OCI-LY3 (cell line): ENCODE measurements around the gene ADGRL1.

ENCODE experiments used
- H2AFZ ChIP-seq: fragments of 200-600, 300-600 bp; shearing (Covaris generic); 2 replicates; pipeline ENCODE4 v1.6.0; 2014; ENCODE audit warnings: antibody characterized with exemption, low read depth, low read length
- H3K27ac ChIP-seq: fragments of 200-600, 300-600 bp; sonication (generic); 2 replicates; pipeline ENCODE4 v1.5.1; 2014; ENCODE audit warnings: mild to moderate bottlenecking, low read length, moderate library complexity, mixed read lengths
- H3K27me3 ChIP-seq: fragments of 200-600, 300-600 bp; sonication (generic); 2 replicates; pipeline ENCODE4 v1.6.1; 2014; ENCODE audit warnings: low read depth, low read length, mixed read lengths
- H3K36me3 ChIP-seq: fragments of 200-600, 300-600 bp; sonication (generic); replicated peaks from 2 replicates; pipeline ENCODE3; 2014; ENCODE audit warnings: low read depth, low read length, mixed read lengths
- H3K4me1 ChIP-seq: fragments of 300-600, 200-600 bp; sonication (generic); 2 replicates; pipeline ENCODE4 v1.6.1; 2014; ENCODE audit warnings: low read length, mixed read lengths
- H3K4me2 ChIP-seq: fragments of 200-600, 300-600 bp; sonication (generic); 2 replicates; pipeline ENCODE4 v1.6.1; 2014; ENCODE audit warnings: low read length, mixed read lengths
- H3K4me3 ChIP-seq: fragments of 300-600, 200-600 bp; sonication (generic); 2 replicates; pipeline ENCODE4 v1.5.1; 2014; ENCODE audit warnings: antibody characterized with exemption, mild to moderate bottlenecking, low read length, moderate library complexity
- H3K79me2 ChIP-seq: fragments of 300-600, 200-600 bp; shearing (Covaris generic); 2 replicates; pipeline ENCODE4 v1.6.1; 2014; ENCODE audit warnings: mild to moderate bottlenecking, low read length, mixed read lengths
- H3K9ac ChIP-seq: fragments of 300-600, 200-600 bp; shearing (Covaris generic); 2 replicates; pipeline ENCODE4 v1.6.0; 2014; ENCODE audit warnings: mild to moderate bottlenecking, low read length, moderate library complexity
- H3K9me3 ChIP-seq: fragments of 200-600, 300-600 bp; shearing (Covaris generic); 2 replicates; pipeline ENCODE4 v1.6.1; 2014; ENCODE audit warnings: low read length, mixed read lengths; ENCODE audit not compliant: insufficient read depth
- H4K20me1 ChIP-seq: fragments of 200-600, 300-600 bp; sonication (generic); 2 replicates; pipeline ENCODE4 v1.6.1; 2016; ENCODE audit warnings: low read length, mixed read lengths; ENCODE audit not compliant: insufficient read depth
- EZH2phosphoT487 ChIP-seq: fragments of 200-600 bp; shearing (Covaris generic); IDR thresholded peaks from 2 replicates; pipeline ENCODE4 v1.6.1; 2018; ENCODE audit warnings: antibody characterized with exemption, mixed run types, low read depth
- TF ChIP-seq, protein P1 (sequence below): fragments of 200-600, 300-600 bp; sonication (generic); IDR thresholded peaks from 2 replicates; pipeline ENCODE4 v1.5.1; 2014; ENCODE audit warnings: antibody characterized with exemption, low read length, low read depth

The ADGRL1 gene

DNA sequence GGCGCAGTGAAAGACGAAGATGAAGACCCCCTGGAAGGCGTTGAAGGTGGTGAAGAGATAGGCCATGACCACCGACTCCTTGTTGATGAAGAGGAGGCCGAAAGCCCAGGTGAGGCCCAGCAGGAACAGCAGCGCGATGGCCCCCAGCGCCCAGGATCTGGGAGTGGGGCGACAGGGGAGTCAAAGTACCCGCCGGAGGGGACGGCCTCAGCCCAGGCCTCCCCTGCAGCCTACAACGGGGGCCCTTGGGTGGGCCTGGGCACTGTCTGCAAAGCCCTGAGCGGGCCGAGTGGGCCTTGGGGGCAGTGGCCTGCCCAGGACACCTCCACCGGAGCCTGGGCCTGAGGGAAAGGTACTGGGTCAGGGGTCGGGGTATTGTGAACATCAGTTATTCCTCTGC is 50.6 kb downstream of the ADGRL1 start:
- H3K9me3 ChIP-seq = no peaks in the 10 kb centered on the region
- H4K20me1 ChIP-seq = no peaks in the 10 kb centered on the region

GRCh38 chr19:14152713-14153112 is 53.3 kb downstream of the ADGRL1 start:
- TF ChIP-seq, protein P1, sequence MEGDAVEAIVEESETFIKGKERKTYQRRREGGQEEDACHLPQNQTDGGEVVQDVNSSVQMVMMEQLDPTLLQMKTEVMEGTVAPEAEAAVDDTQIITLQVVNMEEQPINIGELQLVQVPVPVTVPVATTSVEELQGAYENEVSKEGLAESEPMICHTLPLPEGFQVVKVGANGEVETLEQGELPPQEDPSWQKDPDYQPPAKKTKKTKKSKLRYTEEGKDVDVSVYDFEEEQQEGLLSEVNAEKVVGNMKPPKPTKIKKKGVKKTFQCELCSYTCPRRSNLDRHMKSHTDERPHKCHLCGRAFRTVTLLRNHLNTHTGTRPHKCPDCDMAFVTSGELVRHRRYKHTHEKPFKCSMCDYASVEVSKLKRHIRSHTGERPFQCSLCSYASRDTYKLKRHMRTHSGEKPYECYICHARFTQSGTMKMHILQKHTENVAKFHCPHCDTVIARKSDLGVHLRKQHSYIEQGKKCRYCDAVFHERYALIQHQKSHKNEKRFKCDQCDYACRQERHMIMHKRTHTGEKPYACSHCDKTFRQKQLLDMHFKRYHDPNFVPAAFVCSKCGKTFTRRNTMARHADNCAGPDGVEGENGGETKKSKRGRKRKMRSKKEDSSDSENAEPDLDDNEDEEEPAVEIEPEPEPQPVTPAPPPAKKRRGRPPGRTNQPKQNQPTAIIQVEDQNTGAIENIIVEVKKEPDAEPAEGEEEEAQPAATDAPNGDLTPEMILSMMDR = no peak
- TF ChIP-seq EZH2phosphoT487 = no peak
- H3K79me2 ChIP-seq = no peaks in the 10 kb centered on the region
- H3K9ac ChIP-seq = no peak overlapping the region
- H4K20me1 ChIP-seq = no peaks in the 10 kb centered on the region
- no peak overlapping the region for H3K4me3 ChIP-seq
- no peaks in the 10 kb centered on the region for H3K9me3 ChIP-seq
- no peak overlapping the region for H3K27ac ChIP-seq
- no peak overlapping the region for H3K4me2 ChIP-seq
- no peak overlapping the region for H2AFZ ChIP-seq
- 0 out of 2 replicates have a peak, but pooled peaks cover 3% of the 10 kb centered on the region for H3K27me3 ChIP-seq
- no peaks in the 10 kb centered on the region for H3K36me3 ChIP-seq
- H3K4me1 ChIP-seq = no peaks in the 10 kb centered on the region

More for the DNA sequence above, 50.6 kb downstream of the ADGRL1 start:
- Histone ChIP-seq H3K79me2 (no peaks in the 10 kb centered on the region), H2AFZ (no peak overlapping the region), H3K9ac (no peak overlapping the region), H3K27me3 (no peaks in the 10 kb centered on the region), H3K27ac (no peak overlapping the region), H3K4me3 (no peak overlapping the region), H3K4me2 (no peak overlapping the region), H3K36me3 (no peaks in the 10 kb centered on the region), H3K4me1 (peaks cover 8% of the 10 kb centered on the region; the same call in 1 of the 2 replicates)
- TF ChIP-seq EZH2phosphoT487 = no peak
- TF ChIP-seq, protein P1 = no peak

DNA sequence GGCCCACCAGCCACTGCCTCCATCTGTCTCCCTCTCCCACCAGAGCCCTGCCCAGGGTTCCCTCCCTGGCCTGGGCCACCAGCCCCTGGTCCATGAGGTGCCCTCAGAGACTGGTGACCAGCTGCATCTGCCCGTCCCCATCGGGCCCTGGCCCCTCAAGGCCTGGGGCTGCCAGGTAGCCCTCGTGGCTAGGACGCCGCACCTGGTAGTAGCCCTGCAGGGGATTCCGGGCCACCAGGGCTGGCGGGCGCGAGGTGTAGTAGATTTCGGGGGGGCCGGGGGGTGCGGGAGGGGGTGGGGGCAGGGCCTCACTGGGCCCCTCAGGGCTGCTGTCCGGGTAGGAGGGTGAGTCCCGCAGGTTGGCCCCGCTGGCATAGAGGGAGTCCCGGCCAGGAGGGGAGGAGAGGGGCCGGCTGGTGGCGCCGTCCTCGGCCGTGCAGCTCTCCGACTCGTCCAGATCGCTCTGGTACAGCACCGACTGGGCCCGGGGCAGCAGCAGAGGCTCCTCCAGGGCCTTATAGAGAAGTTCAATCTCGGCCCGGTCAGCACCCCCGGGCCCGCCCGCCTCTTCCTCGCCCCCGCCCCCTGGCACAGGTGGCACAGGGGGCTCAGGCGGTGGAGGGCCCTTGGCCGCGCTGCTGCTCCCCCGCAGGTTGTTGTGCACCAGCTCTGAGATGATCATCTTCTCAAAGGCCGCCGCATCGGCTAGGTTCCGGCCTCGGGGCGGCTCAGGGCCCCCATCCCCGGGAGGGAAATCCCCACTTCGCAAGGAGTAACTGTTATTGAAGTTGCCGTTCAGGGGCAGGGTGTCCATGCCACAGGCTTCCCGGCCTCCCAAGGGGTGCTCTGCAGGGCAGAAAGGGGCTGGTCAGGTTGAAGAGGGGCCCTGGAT is 55.0 kb downstream of the ADGRL1 start:
- no peak overlapping the region for H3K27ac ChIP-seq
- no peaks in the 10 kb centered on the region for H3K36me3 ChIP-seq
- 0 out of 2 replicates have a peak, but pooled peaks cover 3% of the 10 kb centered on the region for H3K27me3 ChIP-seq
- H3K9me3 ChIP-seq = no peaks in the 10 kb centered on the region
- H3K4me3 ChIP-seq = no peak overlapping the region
- H3K4me1 ChIP-seq = no peaks in the 10 kb centered on the region
- no peaks in the 10 kb centered on the region for H4K20me1 ChIP-seq
- no peaks in the 10 kb centered on the region for H3K79me2 ChIP-seq
- no peak overlapping the region for H3K9ac ChIP-seq
- H3K4me2 ChIP-seq = no peak overlapping the region
- H2AFZ ChIP-seq = no peak overlapping the region
- TF ChIP-seq EZH2phosphoT487 = no peak
- TF ChIP-seq, protein P1 = no peak

GRCh38 chr19:14150041-14150769 is 55.8 kb downstream of the ADGRL1 start:
- H3K27ac ChIP-seq = no peak overlapping the region
- no peak overlapping the region for H3K4me3 ChIP-seq
- no peak overlapping the region for H2AFZ ChIP-seq
- no peaks in the 10 kb centered on the region for H3K4me1 ChIP-seq
- 0 out of 2 replicates have a peak, but pooled peaks cover 3% of the 10 kb centered on the region for H3K27me3 ChIP-seq
- no peaks in the 10 kb centered on the region for H3K9me3 ChIP-seq
- no peaks in the 10 kb centered on the region for H4K20me1 ChIP-seq
- H3K36me3 ChIP-seq = no peaks in the 10 kb centered on the region
- H3K9ac ChIP-seq = no peak overlapping the region
- no peak for TF ChIP-seq EZH2phosphoT487
- TF ChIP-seq, protein P1 = no peak
- no peaks in the 10 kb centered on the region for H3K79me2 ChIP-seq
- no peak overlapping the region for H3K4me2 ChIP-seq
